ENCODE data around the gene CYSTM1.

Gene CYSTM1

GRCh38 chr5:140205216-140205615, 30.2 kb downstream of the CYSTM1 start:
- no peaks in the 10 kb centered on the region for H3K27me3 Mint-ChIP-seq
- H3K4me1 Mint-ChIP-seq = no peaks in the 10 kb centered on the region
- no peaks in the 10 kb centered on the region for H3K9me3 Mint-ChIP-seq
- no peak overlapping the region for H3K4me3 Mint-ChIP-seq
- no peak overlapping the region for H3K27ac Mint-ChIP-seq
- peaks cover 4% of the 10 kb centered on the region for H3K36me3 Mint-ChIP-seq

GRCh38 chr5:140205952-140206351, 31.0 kb downstream of the CYSTM1 start:
- Mint-ChIP-seq H3K9me3 (no peaks in the 10 kb centered on the region), H3K4me3 (no peak overlapping the region), H3K36me3 (peaks cover 4% of the 10 kb centered on the region), H3K4me1 (no peaks in the 10 kb centered on the region), H3K27ac (no peak overlapping the region), H3K27me3 (no peaks in the 10 kb centered on the region)

- H3K4me3 Mint-ChIP-seq = no peak overlapping the region
- H3K4me1 Mint-ChIP-seq = no peaks in the 10 kb centered on the region
- H3K27ac Mint-ChIP-seq = no peak overlapping the region
- H3K9me3 Mint-ChIP-seq = no peaks in the 10 kb centered on the region
- H3K27me3 Mint-ChIP-seq = no peaks in the 10 kb centered on the region
- H3K36me3 Mint-ChIP-seq = no peaks in the 10 kb centered on the region
These were observed 32.4 kb downstream of the CYSTM1 start for GRCh38 chr5:140207250-140207964.

GRCh38 chr5:140208065-140208464, 33.1 kb downstream of the CYSTM1 start:
- Mint-ChIP-seq H3K4me1 (no peaks in the 10 kb centered on the region), H3K9me3 (no peaks in the 10 kb centered on the region), H3K27me3 (no peaks in the 10 kb centered on the region), H3K4me3 (no peak overlapping the region), H3K27ac (no peak overlapping the region), H3K36me3 (no peaks in the 10 kb centered on the region)

GRCh38 chr5:140213370-140213983, 38.5 kb downstream of the CYSTM1 start:
- no peaks in the 10 kb centered on the region for H3K9me3 Mint-ChIP-seq
- no peaks in the 10 kb centered on the region for H3K27me3 Mint-ChIP-seq
- H3K36me3 Mint-ChIP-seq = no peaks in the 10 kb centered on the region

GRCh38 chr5:140214831-140215230, 39.8 kb downstream of the CYSTM1 start:
- Mint-ChIP-seq H3K27ac (no peak overlapping the region), H3K36me3 (no peaks in the 10 kb centered on the region), H3K4me3 (no peak overlapping the region), H3K4me1 (peaks cover under 1% of the 10 kb centered on the region), H3K9me3 (no peaks in the 10 kb centered on the region), H3K27me3 (no peaks in the 10 kb centered on the region)

More at GRCh38 chr5:140213370-140213983, 38.5 kb downstream of the CYSTM1 start:
- Mint-ChIP-seq H3K27ac (no peak overlapping the region), H3K4me3 (no peak overlapping the region), H3K4me1 (no peaks in the 10 kb centered on the region)

- H3K4me1 Mint-ChIP-seq = peaks cover 4% of the 10 kb centered on the region
- H3K4me3 Mint-ChIP-seq = no peak overlapping the region
- no peak overlapping the region for H3K27ac Mint-ChIP-seq
- no peaks in the 10 kb centered on the region for H3K36me3 Mint-ChIP-seq
- H3K27me3 Mint-ChIP-seq = no peaks in the 10 kb centered on the region
- H3K9me3 Mint-ChIP-seq = no peaks in the 10 kb centered on the region
These were observed 40.3 kb downstream of the CYSTM1 start for GRCh38 chr5:140215276-140215675.

- Mint-ChIP-seq H3K9me3 (no peaks in the 10 kb centered on the region), H3K4me1 (peaks cover 10% of the 10 kb centered on the region), H3K27me3 (no peaks in the 10 kb centered on the region)
These were observed 41.6 kb downstream of the CYSTM1 start for GRCh38 chr5:140216478-140217074.

GRCh38 chr5:140217299-140218026, 42.5 kb downstream of the CYSTM1 start:
- Mint-ChIP-seq H3K4me1 (peaks cover 17% of the 10 kb centered on the region), H3K9me3 (no peaks in the 10 kb centered on the region), H3K27ac (no peak overlapping the region), H3K4me3 (no peak overlapping the region), H3K36me3 (peaks cover 2% of the 10 kb centered on the region), H3K27me3 (no peaks in the 10 kb centered on the region)

More at GRCh38 chr5:140216478-140217074, 41.6 kb downstream of the CYSTM1 start:
- no peak overlapping the region for H3K27ac Mint-ChIP-seq
- H3K4me3 Mint-ChIP-seq = no peak overlapping the region
- peaks cover 2% of the 10 kb centered on the region for H3K36me3 Mint-ChIP-seq

- no peak overlapping the region for H3K27ac Mint-ChIP-seq
- peaks cover 2% of the 10 kb centered on the region for H3K36me3 Mint-ChIP-seq
- H3K27me3 Mint-ChIP-seq = no peaks in the 10 kb centered on the region
- no peak overlapping the region for H3K4me3 Mint-ChIP-seq
- H3K9me3 Mint-ChIP-seq = no peaks in the 10 kb centered on the region
- peaks cover 17% of the 10 kb centered on the region for H3K4me1 Mint-ChIP-seq
These were observed 44.3 kb downstream of the CYSTM1 start for GRCh38 chr5:140219068-140219991.

GRCh38 chr5:140220032-140220697, 45.2 kb downstream of the CYSTM1 start:
- Mint-ChIP-seq H3K27ac (no peak overlapping the region), H3K36me3 (peaks cover 2% of the 10 kb centered on the region), H3K4me1 (peaks cover 17% of the 10 kb centered on the region), H3K27me3 (no peaks in the 10 kb centered on the region), H3K9me3 (no peaks in the 10 kb centered on the region), H3K4me3 (no peak overlapping the region)

- peaks cover 2% of the 10 kb centered on the region for H3K36me3 Mint-ChIP-seq
- H3K4me3 Mint-ChIP-seq = no peak overlapping the region
- H3K27ac Mint-ChIP-seq = no peak overlapping the region
- peaks cover 17% of the 10 kb centered on the region for H3K4me1 Mint-ChIP-seq
- no peaks in the 10 kb centered on the region for H3K27me3 Mint-ChIP-seq
- H3K9me3 Mint-ChIP-seq = no peaks in the 10 kb centered on the region
These were observed 45.7 kb downstream of the CYSTM1 start for GRCh38 chr5:140220698-140221064.

GRCh38 chr5:140221697-140222223, 46.8 kb downstream of the CYSTM1 start:
- Mint-ChIP-seq H3K4me1 (peaks cover 17% of the 10 kb centered on the region), H3K27ac (no peak overlapping the region), H3K4me3 (peak overlapping the region; percentile 33), H3K27me3 (no peaks in the 10 kb centered on the region), H3K36me3 (peaks cover 2% of the 10 kb centered on the region), H3K9me3 (no peaks in the 10 kb centered on the region)

- Mint-ChIP-seq H3K27me3 (no peaks in the 10 kb centered on the region), H3K4me3 (no peak overlapping the region), H3K4me1 (peaks cover 17% of the 10 kb centered on the region), H3K27ac (no peak overlapping the region), H3K36me3 (peaks cover 2% of the 10 kb centered on the region), H3K9me3 (no peaks in the 10 kb centered on the region)
These were observed 47.4 kb downstream of the CYSTM1 start for GRCh38 chr5:140222416-140222815.
